Measurements from ENCODE around the gene MAP4K3.

Gene MAP4K3

GRCh38 chr2:39436592-39437521, at the start of gene MAP4K3:
Gene MAP4K3, minus strand, starts transcription at chr2:39437285. Its CDS starts 298 bp downstream, at chr2:39436987.
- peak; percentile 57 for DNase-seq

- DNase-seq, result no peak
Observed at GRCh38 chr2:39486071-39486470, 49.0 kb upstream of the MAP4K3 start.

- DNase-seq, result no peak
Observed at GRCh38 chr2:39484620-39485495, 47.8 kb upstream of the MAP4K3 start.

GRCh38 chr2:39484206-39484605, 47.1 kb upstream of the MAP4K3 start:
- no peak for DNase-seq

- no peak for DNase-seq
Observed at GRCh38 chr2:39483534-39483933, 46.4 kb upstream of the MAP4K3 start.

- no peak for DNase-seq
Observed at GRCh38 chr2:39481611-39482010, 44.5 kb upstream of the MAP4K3 start.

GRCh38 chr2:39479696-39480095, 42.6 kb upstream of the MAP4K3 start:
- DNase-seq, result no peak

DNA sequence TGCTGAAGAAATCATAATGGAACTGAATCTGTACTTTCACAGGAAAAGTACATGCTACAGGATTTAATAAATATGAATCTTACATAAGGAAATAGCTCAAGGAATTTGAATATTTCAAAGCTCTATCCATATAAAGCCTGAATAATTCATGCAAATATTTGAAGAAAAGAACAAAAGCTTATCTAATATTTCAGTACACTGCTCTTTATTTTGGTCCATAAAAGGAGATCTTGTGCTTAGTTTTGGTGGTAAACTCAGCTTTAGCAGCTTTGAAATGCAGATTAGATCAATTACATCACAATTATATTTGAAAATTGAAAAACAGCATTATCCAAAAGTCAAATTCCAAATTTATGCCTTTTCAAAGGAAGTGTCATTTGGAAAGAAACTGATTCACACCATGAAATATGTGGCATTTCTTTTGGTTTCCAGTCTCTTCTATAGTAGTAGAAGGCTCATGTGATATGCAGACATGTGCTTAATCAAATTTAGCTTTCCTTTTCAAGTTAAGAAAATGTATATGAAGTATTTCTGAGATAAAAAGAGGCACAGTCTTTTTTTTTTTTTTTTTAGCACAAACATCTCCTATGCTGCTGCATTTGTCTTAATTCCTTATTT, 42.1 kb upstream of the MAP4K3 start:
- DNase-seq, result no peak

DNA sequence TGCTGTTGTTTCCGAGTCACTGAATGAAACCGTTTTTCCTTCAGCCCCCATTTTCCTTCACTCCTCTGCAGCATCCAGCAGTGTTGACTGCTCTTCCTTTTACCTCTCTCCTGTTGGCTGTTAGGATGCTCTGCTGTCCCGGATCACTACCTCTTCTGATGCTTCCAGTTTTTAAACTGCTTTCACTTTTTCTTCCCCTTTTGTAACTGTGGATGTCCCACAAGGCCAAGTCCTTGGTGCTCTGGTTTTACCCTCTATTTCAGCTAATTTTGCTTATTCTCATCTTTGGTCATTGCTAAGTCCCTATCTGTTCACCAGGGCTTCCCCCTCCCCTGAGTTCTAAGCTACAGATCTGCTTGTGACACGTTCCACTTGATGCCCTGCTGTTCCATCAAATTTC, 39.4 kb upstream of the MAP4K3 start:
- DNase-seq, result no peak

DNA sequence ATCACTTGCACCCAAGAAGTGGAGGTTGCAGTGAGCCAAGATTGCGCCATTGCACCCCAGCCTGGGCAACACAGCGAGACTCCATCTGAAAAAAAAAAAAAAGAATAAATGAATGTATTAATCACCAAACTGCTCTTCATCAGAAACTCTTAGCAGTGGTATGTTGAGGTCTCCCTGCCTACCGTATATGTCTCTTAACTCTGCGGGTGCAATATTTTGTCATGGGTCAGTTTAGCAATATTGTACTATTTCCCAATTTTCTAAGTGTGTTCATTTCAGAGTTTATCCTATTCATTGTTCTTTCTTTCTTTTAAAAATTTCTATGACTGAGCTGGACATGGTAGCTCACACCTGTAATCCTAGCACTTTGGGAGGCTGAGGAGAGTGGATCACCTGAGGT, 37.9 kb upstream of the MAP4K3 start:
- no peak for DNase-seq

DNA sequence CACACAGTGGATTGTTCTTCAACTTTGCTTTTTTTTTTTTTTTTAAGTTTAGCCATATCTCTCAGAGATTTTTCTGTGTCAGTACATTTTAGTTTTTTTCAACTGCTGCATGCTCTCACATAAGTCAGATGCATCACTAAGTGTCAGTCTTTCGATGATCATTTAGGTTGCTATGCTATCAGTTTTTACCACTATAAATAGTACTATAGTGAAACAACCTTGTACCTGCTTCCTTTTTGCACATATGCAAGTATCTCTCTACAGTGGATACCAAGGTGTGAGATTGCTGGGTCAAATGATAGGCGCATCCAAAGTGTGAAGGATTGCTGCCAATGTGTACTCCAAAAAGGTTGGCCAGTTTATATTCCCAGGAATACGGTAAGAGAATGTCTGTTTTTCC, 33.5 kb upstream of the MAP4K3 start:
- DNase-seq, result no peak

DNA sequence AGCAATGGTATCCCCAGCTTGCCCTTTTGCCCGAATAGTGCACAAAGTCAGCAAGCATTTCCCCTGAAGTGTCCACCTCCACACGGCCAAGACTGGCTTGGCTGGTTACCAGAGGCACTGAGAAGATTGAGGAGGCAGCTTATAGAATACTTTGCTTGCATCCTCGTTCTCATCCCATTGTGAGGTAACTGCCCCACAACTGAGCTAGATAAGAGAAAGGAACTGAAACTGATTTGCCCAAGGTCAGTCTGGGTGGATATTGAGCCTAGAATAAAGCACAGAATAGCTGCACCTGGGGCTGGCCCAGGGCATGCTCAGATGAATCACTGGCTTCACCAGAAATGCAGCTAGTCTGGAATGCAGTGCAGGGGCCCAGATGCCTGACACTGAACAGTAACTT, 32.7 kb upstream of the MAP4K3 start:
- no peak for DNase-seq

DNA sequence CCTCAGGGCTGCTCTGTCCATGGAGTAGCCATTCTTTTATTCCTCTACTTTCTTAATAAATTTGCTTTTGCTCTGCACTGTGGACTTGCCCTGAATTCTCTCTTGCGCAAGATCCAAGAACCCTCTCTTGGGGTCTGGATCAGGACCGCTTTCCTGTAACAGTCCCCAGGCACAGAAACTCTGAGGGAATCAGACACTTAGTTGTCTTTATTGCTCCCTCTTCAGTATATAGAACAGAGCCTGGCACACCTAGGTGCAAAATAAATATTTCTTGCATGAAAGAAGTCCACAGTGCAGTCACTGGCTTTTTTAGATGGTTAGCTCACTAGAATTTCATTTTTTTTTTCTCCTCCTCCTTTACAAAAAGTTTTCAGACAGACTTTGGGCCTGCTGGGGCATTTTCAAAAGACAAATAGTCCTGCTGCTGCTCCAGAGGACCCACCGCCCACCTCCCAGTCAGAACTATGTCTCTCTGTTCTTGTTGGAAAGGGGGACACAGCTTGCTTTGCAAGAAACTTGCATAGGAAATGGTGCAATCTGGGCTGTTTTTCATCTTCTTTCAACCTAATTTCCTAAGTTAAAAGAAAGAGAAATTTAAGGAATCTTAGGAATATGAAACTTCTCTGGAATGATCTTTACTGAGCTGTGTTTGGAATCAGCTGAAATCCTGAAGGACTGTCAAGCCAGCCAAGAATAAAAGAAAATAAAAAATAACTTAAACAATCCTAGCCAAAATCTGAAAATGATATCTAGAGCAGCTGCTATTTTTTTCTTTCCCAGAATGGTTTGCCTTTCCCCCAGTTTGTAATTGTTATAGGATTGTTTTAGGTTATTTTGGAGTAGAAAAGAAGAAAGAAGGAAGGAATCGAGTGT, 31.7 kb upstream of the MAP4K3 start:
- no peak for DNase-seq

GRCh38 chr2:39466311-39466710, 29.2 kb upstream of the MAP4K3 start:
- DNase-seq, result no peak

GRCh38 chr2:39464864-39465263, 27.8 kb upstream of the MAP4K3 start:
- DNase-seq, result no peak

DNA sequence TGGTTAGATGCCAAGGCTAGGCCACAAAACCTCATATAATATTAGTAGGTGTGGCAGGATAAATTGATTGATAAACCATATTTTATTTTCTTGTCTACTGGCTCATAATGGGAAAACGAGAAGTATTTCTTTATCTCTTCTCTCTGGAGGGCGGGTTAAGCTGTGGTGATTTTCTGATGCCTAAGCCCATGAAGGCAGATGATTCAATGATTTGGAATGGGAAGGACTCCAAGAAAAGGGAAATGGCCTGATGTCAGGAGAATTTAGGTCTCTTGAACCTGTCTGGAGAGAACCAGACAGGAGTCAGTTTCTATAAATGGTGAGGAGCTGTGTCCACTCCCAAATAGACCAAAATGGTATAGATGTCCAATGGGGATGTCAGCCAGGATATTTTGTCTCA, 18.7 kb upstream of the MAP4K3 start:
- no peak for DNase-seq

DNA sequence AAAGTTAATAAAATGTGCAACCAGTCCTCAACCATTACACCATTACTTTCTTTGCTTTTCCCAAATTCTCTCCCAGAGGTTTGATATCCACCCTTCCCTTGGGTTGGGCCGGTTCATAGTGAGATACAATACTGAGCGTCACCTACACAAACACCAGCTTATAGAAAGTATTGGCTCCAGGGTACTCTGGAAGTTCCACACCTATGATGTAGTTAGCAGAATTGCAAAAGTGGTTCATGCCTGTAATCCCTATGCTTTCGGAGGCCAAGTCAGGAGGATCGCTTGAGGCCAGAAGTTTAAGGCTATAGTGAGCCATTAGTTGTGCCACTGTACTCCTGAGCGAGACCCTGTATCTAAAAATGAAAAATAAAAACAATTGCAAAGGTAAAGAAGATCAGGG, 15.3 kb upstream of the MAP4K3 start:
- no peak for DNase-seq

GRCh38 chr2:39451954-39452353, 14.9 kb upstream of the MAP4K3 start:
- DNase-seq, result no peak

DNA sequence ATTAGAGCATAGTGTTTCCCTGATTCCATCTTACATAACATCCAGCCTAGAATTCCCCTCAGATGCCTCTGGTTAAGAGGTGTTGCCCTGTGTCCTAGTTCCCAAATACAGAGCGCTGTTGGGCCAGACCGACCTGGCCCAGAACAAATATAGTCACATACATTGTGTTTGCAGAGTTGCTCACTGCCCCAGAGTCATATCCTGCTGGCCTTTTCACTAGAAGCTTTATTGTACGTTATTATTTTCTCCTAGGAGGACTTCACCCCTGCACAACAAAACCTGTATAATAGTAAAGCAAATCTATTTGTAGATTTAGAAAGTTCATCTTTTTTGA, 11.1 kb upstream of the MAP4K3 start:
- DNase-seq, result no peak

DNA sequence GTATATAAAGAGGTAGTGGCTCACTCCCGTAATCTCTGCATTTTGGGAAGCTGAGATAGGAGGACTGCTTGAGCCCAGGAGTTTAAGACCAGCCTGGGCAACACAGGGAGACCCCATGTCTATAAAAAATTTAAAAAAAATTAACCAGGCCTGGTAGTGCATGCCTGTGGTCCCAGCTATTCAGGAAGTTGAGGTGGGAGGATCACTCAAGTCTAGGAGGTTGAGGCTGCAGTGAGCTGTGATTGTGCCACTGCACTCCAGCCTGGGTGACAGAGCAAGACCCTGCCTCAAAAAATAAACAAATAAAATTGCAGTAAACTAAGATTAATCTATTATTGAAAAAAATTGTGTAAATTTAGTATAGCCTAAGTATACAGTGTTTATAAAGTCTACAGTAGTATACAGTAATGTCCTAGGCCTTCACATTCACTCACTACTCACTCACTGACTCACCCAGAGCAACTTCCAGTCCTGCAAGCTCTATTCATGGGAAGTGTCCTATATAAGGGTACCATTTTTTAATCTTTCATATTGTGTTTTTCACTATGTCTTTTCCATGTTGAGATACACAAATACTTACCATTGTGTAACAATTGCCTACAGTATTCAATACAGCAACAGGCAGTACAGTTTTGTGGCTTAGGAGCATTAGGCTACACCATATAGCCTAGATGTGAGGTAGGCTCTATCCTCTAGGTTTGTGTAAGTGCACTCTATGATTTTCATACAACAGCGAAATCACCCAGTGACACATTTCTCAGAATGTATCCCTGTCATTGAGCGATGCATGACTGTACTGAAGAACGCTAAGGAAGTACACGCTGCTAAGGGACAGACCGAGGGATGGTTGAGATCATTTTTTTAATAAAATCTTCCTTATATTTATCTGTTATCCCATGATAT, 10.4 kb upstream of the MAP4K3 start:
- DNase-seq, result no peak

GRCh38 chr2:39445934-39446333, 8.8 kb upstream of the MAP4K3 start:
- DNase-seq, result no peak

Data from activated CD4-positive, alpha-beta T cell treated with anti-CD3 and anti-CD28 coated beads for 1 hour (primary cell).